Body of pancreas (tissue), 4 donors: ENCODE data around the gene ARHGDIB.

Source experiments
- POLR2A ChIP-seq, 3 donors: fragments of 450-650 bp; IDR thresholded peaks; one replicate each; pipeline ENCODE4 v1.6.1; 2016; ENCODE audit warnings: antibody characterized with exemption in 3 of 3, mild to moderate bottlenecking in 2 of 3
- TF ChIP-seq, protein P1 (sequence below), 7 experiments: fragments of 450-650 bp in 4 of 7; fragments of 200-600 bp in 3 of 7; sonication (generic) in 3 of 7; IDR thresholded peaks; one replicate each; pipeline ENCODE4 v1.5.1; 2016 to 2019; ENCODE audit warnings: antibody characterized with exemption in 7 of 7

DNA sequence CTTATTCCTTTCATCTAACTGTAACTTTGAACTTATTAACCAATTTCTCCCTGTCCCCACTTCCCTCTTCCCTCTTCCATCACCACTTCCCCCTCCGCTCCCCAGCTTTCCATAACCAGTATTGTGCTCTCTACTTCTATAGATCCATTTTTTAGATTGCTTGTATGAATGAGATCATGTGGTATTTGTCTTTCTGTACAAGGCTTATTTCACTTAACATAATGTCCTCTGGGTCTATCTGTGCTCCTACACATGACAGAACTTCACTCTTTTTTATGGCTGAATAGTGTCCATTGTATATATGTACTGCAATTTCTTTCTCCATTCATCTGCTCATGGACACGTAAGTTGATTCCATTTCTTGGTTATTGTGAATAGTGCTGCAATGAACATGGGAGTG, 37.5 kb downstream of the ARHGDIB start:
- no peak for TF ChIP-seq POLR2A (IDR thresholded peaks at IDR 0.05)
- TF ChIP-seq, protein P1, sequence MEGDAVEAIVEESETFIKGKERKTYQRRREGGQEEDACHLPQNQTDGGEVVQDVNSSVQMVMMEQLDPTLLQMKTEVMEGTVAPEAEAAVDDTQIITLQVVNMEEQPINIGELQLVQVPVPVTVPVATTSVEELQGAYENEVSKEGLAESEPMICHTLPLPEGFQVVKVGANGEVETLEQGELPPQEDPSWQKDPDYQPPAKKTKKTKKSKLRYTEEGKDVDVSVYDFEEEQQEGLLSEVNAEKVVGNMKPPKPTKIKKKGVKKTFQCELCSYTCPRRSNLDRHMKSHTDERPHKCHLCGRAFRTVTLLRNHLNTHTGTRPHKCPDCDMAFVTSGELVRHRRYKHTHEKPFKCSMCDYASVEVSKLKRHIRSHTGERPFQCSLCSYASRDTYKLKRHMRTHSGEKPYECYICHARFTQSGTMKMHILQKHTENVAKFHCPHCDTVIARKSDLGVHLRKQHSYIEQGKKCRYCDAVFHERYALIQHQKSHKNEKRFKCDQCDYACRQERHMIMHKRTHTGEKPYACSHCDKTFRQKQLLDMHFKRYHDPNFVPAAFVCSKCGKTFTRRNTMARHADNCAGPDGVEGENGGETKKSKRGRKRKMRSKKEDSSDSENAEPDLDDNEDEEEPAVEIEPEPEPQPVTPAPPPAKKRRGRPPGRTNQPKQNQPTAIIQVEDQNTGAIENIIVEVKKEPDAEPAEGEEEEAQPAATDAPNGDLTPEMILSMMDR (IDR thresholded peaks at IDR 0.05) = no peak
